GM23338 (cell line): ENCODE data around the gene IL1R1. TPM values are rescaled to one million over a fixed set of nuclear protein-coding genes. Genes with fewer than 3 reads are reported as not detected.

Experiments
- ATAC-seq: fragments of 200-7000 bp; cut with Tn5 transposase; 3 replicates; pipeline ENCODE4 v1.9.1; 2020
- DNase-seq: peaks from one replicate; pipeline ENCODE4 v3.0.0-alpha.2; 2015; ENCODE audit warnings: low spot score
- H2AFZ ChIP-seq: fragments of 200-600 bp; sonication (generic); 2 replicates; pipeline ENCODE4 v1.8.0; 2016; ENCODE audit warnings: antibody characterized with exemption, mild to moderate bottlenecking, moderate library complexity
- H3F3A ChIP-seq: fragments of 200-600 bp; sonication (generic); replicated peaks from 2 replicates; pipeline ENCODE4 v1.8.0; 2017; ENCODE audit warnings: antibody characterized with exemption, mixed run types, low read depth
- H3K27ac ChIP-seq: fragments of 200-600 bp; sonication (generic); 2 replicates; pipeline ENCODE4 v1.6.1; 2016; ENCODE audit warnings: low read depth
- H3K27me3 ChIP-seq: fragments of 200-600 bp; sonication (generic); 2 replicates; pipeline ENCODE4 v1.8.0; 2016; ENCODE audit warnings: mild to moderate bottlenecking, mixed run types, moderate library complexity; ENCODE audit not compliant: insufficient read depth
- H3K36me3 ChIP-seq: fragments of 200-600 bp; sonication (generic); 2 replicates; pipeline ENCODE4 v1.8.0; 2016; ENCODE audit warnings: mild to moderate bottlenecking; ENCODE audit not compliant: insufficient read depth
- H3K4me1 ChIP-seq: fragments of 200-600 bp; sonication (generic); 2 replicates; pipeline ENCODE4 v1.8.0; 2016; ENCODE audit warnings: mild to moderate bottlenecking, moderate library complexity; ENCODE audit not compliant: insufficient read depth
- H3K4me2 ChIP-seq: fragments of 200-600 bp; sonication (generic); 2 replicates; pipeline ENCODE4 v1.7.1; 2017; ENCODE audit warnings: mixed run types
- H3K4me3 ChIP-seq: fragments of 200-600 bp; sonication (generic); 2 replicates; pipeline ENCODE4 v1.6.1; 2016; ENCODE audit warnings: mixed run types
- H3K79me2 ChIP-seq: fragments of 200-600 bp; sonication (generic); replicated peaks from 2 replicates; pipeline ENCODE4 v1.8.0; 2017; ENCODE audit warnings: mild to moderate bottlenecking; ENCODE audit not compliant: insufficient read depth
- H3K9me2 ChIP-seq: fragments of 200-600 bp; sonication (generic); 2 replicates; pipeline ENCODE4 v1.8.0; 2017; ENCODE audit not compliant: insufficient read depth
- H4K20me1 ChIP-seq: fragments of 200-600 bp; sonication (generic); replicated peaks from 2 replicates; pipeline ENCODE4 v1.8.0; 2017; ENCODE audit warnings: mild to moderate bottlenecking; ENCODE audit not compliant: insufficient read depth
- H3K27ac Mint-ChIP-seq: 2 replicates; pipeline ENCODE4 v1.8.0; 2020; ENCODE audit warnings: inconsistent platforms, mild to moderate bottlenecking, moderate library complexity, mixed read lengths
- H3K27me3 Mint-ChIP-seq: 3 replicates; pipeline ENCODE4 v1.8.0; 2022; ENCODE audit warnings: low read depth, mild to moderate bottlenecking, moderate library complexity, mixed read lengths, inconsistent platforms; ENCODE audit not compliant: insufficient read depth, poor library complexity
- H3K36me3 Mint-ChIP-seq: 3 replicates; pipeline ENCODE4 v1.8.0; 2021; ENCODE audit warnings: low read depth, mild to moderate bottlenecking, inconsistent platforms, moderate library complexity, mixed read lengths
- H3K4me1 Mint-ChIP-seq: 3 replicates; pipeline ENCODE4 v1.8.0; 2020; ENCODE audit warnings: mild to moderate bottlenecking, inconsistent platforms, mixed read lengths
- H3K4me3 Mint-ChIP-seq: 3 replicates; pipeline ENCODE4 v1.8.0; 2021; ENCODE audit warnings: moderate library complexity, mild to moderate bottlenecking, inconsistent platforms, mixed read lengths
- H3K9me3 Mint-ChIP-seq: 3 replicates; pipeline ENCODE4 v1.8.0; 2020; ENCODE audit warnings: moderate library complexity, mild to moderate bottlenecking, inconsistent platforms, mixed read lengths
- polyA plus RNA-seq: library from polyadenylated mRNA; unstranded; fragments of >200 nt; fragmentation: Nextera tagmentation; extraction: Ambion mirVana; gene quantifications from 2 replicates; pipeline ENCODE4 v1.2.1, GENCODE V29; 2016
- total RNA-seq: library from RNA; depleted of rRNA; stranded (reverse); fragments of >200 nt; shearing (Covaris generic); gene quantifications from 2 replicates; pipeline ENCODE4 v1.2.3, GENCODE V29; 2014
- TF ChIP-seq, protein P1 (sequence below): fragments of 250-450 bp; sonication (Bioruptor Pico); IDR thresholded peaks from 2 replicates; pipeline ENCODE4 v1.5.0; 2020; ENCODE audit warnings: mild to moderate bottlenecking, moderate library complexity
- TF ChIP-seq, protein P2 (sequence below): IDR thresholded peaks from one replicate; pipeline ENCODE4 v1.6.1; 2018; ENCODE audit warnings: antibody characterized with exemption; ENCODE audit not compliant: unreplicated experiment

IL1R1 gene
- total and polyA plus RNA-seq, 2 experiments from 2014 or later = 0.17 TPM; not detected in 1

DNA sequence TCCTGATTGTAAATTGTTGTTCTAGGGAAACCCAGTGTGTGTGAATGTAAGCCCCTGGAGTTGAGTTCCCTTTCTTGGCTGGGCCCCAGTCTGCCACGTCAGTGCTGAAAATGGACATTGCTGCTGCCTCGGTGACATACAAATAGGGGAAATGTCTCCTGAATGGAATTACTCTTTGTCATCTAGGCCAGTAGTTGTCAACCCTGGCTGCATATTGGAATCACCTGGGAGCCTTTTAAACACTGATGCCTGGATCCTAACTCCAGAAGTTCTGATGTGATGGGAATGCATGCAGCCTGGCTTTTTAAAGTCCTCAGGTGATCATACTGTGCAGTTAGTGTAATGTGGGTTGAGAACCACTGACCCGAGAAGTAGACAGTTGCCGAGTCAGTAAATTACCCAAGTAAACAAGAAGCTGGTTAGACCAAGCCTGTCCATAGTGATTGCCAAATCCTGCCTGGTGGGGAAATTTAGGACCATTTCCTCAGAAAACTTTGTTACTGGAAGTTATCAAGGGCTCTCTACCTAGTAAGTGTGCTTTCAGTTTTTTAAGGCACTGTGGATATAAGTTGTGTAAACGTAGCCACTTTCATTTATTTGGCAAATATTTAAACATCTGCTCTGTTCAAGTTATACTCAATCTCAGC, 27.6 kb upstream of the IL1R1 start (continued):
- TF ChIP-seq, protein P1, sequence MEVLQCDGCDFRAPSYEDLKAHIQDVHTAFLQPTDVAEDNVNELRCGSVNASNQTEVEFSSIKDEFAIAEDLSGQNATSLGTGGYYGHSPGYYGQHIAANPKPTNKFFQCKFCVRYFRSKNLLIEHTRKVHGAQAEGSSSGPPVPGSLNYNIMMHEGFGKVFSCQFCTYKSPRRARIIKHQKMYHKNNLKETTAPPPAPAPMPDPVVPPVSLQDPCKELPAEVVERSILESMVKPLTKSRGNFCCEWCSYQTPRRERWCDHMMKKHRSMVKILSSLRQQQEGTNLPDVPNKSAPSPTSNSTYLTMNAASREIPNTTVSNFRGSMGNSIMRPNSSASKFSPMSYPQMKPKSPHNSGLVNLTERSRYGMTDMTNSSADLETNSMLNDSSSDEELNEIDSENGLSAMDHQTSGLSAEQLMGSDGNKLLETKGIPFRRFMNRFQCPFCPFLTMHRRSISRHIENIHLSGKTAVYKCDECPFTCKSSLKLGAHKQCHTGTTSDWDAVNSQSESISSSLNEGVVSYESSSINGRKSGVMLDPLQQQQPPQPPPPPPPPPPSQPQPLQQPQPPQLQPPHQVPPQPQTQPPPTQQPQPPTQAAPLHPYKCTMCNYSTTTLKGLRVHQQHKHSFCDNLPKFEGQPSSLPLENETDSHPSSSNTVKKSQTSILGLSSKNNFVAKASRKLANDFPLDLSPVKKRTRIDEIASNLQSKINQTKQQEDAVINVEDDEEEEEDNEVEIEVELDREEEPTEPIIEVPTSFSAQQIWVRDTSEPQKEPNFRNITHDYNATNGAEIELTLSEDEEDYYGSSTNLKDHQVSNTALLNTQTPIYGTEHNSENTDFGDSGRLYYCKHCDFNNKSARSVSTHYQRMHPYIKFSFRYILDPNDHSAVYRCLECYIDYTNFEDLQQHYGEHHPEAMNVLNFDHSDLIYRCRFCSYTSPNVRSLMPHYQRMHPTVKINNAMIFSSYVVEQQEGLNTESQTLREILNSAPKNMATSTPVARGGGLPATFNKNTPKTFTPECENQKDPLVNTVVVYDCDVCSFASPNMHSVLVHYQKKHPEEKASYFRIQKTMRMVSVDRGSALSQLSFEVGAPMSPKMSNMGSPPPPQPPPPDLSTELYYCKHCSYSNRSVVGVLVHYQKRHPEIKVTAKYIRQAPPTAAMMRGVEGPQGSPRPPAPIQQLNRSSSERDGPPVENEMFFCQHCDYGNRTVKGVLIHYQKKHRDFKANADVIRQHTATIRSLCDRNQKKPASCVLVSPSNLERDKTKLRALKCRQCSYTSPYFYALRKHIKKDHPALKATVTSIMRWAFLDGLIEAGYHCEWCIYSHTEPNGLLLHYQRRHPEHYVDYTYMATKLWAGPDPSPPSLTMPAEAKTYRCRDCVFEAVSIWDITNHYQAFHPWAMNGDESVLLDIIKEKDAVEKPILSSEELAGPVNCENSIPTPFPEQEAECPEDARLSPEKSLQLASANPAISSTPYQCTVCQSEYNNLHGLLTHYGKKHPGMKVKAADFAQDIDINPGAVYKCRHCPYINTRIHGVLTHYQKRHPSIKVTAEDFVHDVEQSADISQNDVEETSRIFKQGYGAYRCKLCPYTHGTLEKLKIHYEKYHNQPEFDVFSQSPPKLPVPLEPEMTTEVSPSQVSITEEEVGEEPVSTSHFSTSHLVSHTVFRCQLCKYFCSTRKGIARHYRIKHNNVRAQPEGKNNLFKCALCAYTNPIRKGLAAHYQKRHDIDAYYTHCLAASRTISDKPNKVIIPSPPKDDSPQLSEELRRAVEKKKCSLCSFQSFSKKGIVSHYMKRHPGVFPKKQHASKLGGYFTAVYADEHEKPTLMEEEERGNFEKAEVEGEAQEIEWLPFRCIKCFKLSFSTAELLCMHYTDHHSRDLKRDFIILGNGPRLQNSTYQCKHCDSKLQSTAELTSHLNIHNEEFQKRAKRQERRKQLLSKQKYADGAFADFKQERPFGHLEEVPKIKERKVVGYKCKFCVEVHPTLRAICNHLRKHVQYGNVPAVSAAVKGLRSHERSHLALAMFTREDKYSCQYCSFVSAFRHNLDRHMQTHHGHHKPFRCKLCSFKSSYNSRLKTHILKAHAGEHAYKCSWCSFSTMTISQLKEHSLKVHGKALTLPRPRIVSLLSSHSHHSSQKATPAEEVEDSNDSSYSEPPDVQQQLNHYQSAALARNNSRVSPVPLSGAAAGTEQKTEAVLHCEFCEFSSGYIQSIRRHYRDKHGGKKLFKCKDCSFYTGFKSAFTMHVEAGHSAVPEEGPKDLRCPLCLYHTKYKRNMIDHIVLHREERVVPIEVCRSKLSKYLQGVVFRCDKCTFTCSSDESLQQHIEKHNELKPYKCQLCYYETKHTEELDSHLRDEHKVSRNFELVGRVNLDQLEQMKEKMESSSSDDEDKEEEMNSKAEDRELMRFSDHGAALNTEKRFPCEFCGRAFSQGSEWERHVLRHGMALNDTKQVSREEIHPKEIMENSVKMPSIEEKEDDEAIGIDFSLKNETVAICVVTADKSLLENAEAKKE = no peak

DNA sequence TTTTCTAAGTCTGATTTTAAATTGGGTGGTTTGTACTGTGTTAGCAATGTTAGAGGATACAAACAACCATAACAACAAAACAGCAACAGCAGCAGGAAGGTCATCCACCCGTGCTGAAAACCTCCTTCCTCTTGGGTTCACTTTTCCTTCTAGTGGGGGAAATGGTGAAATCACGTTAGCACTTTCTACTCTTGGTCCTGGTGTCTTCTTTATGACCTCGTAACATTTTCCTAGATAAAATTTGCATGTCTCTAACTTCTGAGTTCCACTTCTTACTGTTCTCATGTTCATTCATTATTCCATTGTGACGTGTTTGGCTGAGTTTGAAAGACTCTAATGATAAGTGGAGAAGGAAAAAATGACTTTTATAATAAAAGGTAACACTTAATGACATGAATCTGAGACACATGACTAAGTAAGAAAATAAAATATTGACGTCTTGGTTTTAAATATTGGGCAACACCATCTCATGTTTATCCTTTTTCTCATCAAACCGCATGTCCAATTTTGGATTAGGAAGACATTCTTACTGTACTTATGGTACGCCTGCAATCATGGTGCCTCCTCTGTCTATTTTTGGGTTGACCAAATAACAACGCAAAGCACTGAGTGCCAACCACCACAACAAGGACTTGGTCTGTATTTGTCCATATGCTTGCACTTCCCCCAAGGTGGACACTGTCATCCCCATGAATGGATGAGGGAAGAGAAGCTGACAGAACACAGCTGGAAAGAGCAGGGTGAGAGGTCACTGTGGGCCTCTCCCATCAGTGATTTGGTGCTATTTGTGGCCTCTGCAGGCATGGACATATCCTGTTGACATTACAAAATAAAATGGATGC, 25.7 kb upstream of the IL1R1 start:
- ATAC-seq = no peak
- no peaks in the 10 kb centered on the region for H3K27me3 Mint-ChIP-seq
- no peaks in the 10 kb centered on the region for H3K36me3 Mint-ChIP-seq

More for the DNA sequence above, 25.7 kb upstream of the IL1R1 start:
- Mint-ChIP-seq H3K27ac (no peak overlapping the region), H3K4me1 (peaks cover 6% of the 10 kb centered on the region), H3K4me3 (no peak overlapping the region), H3K9me3 (no peaks in the 10 kb centered on the region; the same call in 1 of the 3 replicates)
- TF ChIP-seq, protein P2, sequence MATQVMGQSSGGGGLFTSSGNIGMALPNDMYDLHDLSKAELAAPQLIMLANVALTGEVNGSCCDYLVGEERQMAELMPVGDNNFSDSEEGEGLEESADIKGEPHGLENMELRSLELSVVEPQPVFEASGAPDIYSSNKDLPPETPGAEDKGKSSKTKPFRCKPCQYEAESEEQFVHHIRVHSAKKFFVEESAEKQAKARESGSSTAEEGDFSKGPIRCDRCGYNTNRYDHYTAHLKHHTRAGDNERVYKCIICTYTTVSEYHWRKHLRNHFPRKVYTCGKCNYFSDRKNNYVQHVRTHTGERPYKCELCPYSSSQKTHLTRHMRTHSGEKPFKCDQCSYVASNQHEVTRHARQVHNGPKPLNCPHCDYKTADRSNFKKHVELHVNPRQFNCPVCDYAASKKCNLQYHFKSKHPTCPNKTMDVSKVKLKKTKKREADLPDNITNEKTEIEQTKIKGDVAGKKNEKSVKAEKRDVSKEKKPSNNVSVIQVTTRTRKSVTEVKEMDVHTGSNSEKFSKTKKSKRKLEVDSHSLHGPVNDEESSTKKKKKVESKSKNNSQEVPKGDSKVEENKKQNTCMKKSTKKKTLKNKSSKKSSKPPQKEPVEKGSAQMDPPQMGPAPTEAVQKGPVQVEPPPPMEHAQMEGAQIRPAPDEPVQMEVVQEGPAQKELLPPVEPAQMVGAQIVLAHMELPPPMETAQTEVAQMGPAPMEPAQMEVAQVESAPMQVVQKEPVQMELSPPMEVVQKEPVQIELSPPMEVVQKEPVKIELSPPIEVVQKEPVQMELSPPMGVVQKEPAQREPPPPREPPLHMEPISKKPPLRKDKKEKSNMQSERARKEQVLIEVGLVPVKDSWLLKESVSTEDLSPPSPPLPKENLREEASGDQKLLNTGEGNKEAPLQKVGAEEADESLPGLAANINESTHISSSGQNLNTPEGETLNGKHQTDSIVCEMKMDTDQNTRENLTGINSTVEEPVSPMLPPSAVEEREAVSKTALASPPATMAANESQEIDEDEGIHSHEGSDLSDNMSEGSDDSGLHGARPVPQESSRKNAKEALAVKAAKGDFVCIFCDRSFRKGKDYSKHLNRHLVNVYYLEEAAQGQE = no peak
- TF ChIP-seq, protein P1 = no peak
- Histone ChIP-seq H3K4me1 (no peaks in the 10 kb centered on the region), H3K4me3 (no peak overlapping the region), H3K27me3 (no peaks in the 10 kb centered on the region), H3K36me3 (no peaks in the 10 kb centered on the region), H2AFZ (no peak overlapping the region), H3K9me2 (peaks cover 9% of the 10 kb centered on the region), H3K79me2 (no peaks in the 10 kb centered on the region), H3K27ac (no peak overlapping the region), H3F3A (no peaks in the 10 kb centered on the region), H3K4me2 (no peak overlapping the region), H4K20me1 (no peaks in the 10 kb centered on the region)
- no peak for DNase-seq
